ENCODE data around the gene PITPNC1.

Gene PITPNC1

GRCh38 chr17:67520252-67520906 is 143.3 kb downstream of the PITPNC1 start:
- H3K4me1 ChIP-seq (ENCODE audit: insufficient read depth, low read length, severe bottlenecking): no peaks in the 10 kb centered on the region
- H2AFZ ChIP-seq (ENCODE audit: low read length): no peak overlapping the region
- no peak overlapping the region for H3K4me3 ChIP-seq (ENCODE audit: low read depth, low read length, poor library complexity, severe bottlenecking)
- H3K9me3 ChIP-seq (ENCODE audit: low read length): no peaks in the 10 kb centered on the region
- no peak overlapping the region for H3K9ac ChIP-seq (ENCODE audit: low read length)
- H3F3A ChIP-seq (ENCODE audit: insufficient read depth, low read length): no peaks in the 10 kb centered on the region
- H3K36me3 ChIP-seq (ENCODE audit: insufficient read depth, low read length): no peaks in the 10 kb centered on the region
- no peaks in the 10 kb centered on the region for H4K20me1 ChIP-seq (ENCODE audit: insufficient read depth, low read length)
- no peaks in the 10 kb centered on the region for H3K9me2 ChIP-seq (ENCODE audit: low read depth, low read length)
- H3K27me3 ChIP-seq (ENCODE audit: insufficient read depth, low read length): no peaks in the 10 kb centered on the region
- no peak for TF ChIP-seq EZH2 (IDR thresholded peaks at IDR 0.05; ENCODE audit: borderline replicate concordance, low read length)
- TF ChIP-seq CTCF (IDR thresholded peaks at IDR 0.05; ENCODE audit: low read length): no peak
- no peaks in the 10 kb centered on the region for H3K79me2 ChIP-seq (ENCODE audit: insufficient read depth, low read length)
- no peak overlapping the region for H3K27ac ChIP-seq (ENCODE audit: low read depth, low read length, poor library complexity, severe bottlenecking)
- no peak overlapping the region for H3K4me2 ChIP-seq (ENCODE audit: low read length)

GRCh38 chr17:67520916-67521774 is 144.1 kb downstream of the PITPNC1 start:
- Histone ChIP-seq H3K4me1 (ENCODE audit: insufficient read depth, low read length, severe bottlenecking) (no peaks in the 10 kb centered on the region), H3K4me2 (ENCODE audit: low read length) (no peak overlapping the region), H3K27me3 (ENCODE audit: insufficient read depth, low read length) (no peaks in the 10 kb centered on the region), H3K9me2 (ENCODE audit: low read depth, low read length) (no peaks in the 10 kb centered on the region), H3K9me3 (ENCODE audit: low read length) (no peaks in the 10 kb centered on the region), H3F3A (ENCODE audit: insufficient read depth, low read length) (no peaks in the 10 kb centered on the region), H3K9ac (ENCODE audit: low read length) (no peak overlapping the region), H3K79me2 (ENCODE audit: insufficient read depth, low read length) (no peaks in the 10 kb centered on the region), H4K20me1 (ENCODE audit: insufficient read depth, low read length) (no peaks in the 10 kb centered on the region), H3K4me3 (ENCODE audit: low read depth, low read length, poor library complexity, severe bottlenecking) (no peak overlapping the region), H3K27ac (ENCODE audit: low read depth, low read length, poor library complexity, severe bottlenecking) (no peak overlapping the region), H3K36me3 (ENCODE audit: insufficient read depth, low read length) (no peaks in the 10 kb centered on the region), H2AFZ (ENCODE audit: low read length) (no peak overlapping the region)
- TF ChIP-seq EZH2 (IDR thresholded peaks at IDR 0.05; ENCODE audit: borderline replicate concordance, low read length) (no peak), CTCF (IDR thresholded peaks at IDR 0.05; ENCODE audit: low read length) (no peak)

- no peaks in the 10 kb centered on the region for H3K4me1 ChIP-seq (ENCODE audit: insufficient read depth, low read length, severe bottlenecking)
- H2AFZ ChIP-seq (ENCODE audit: low read length): no peak overlapping the region
- H3K27ac ChIP-seq (ENCODE audit: low read depth, low read length, poor library complexity, severe bottlenecking): no peak overlapping the region
- no peaks in the 10 kb centered on the region for H4K20me1 ChIP-seq (ENCODE audit: insufficient read depth, low read length)
- H3K4me3 ChIP-seq (ENCODE audit: low read depth, low read length, poor library complexity, severe bottlenecking): no peak overlapping the region
- no peaks in the 10 kb centered on the region for H3K27me3 ChIP-seq (ENCODE audit: insufficient read depth, low read length)
- no peaks in the 10 kb centered on the region for H3K9me2 ChIP-seq (ENCODE audit: low read depth, low read length)
- no peaks in the 10 kb centered on the region for H3K79me2 ChIP-seq (ENCODE audit: insufficient read depth, low read length)
- no peaks in the 10 kb centered on the region for H3K36me3 ChIP-seq (ENCODE audit: insufficient read depth, low read length)
- TF ChIP-seq CTCF (IDR thresholded peaks at IDR 0.05; ENCODE audit: low read length) (no peak), EZH2 (IDR thresholded peaks at IDR 0.05; ENCODE audit: borderline replicate concordance, low read length) (no peak)
- H3F3A ChIP-seq (ENCODE audit: insufficient read depth, low read length): no peaks in the 10 kb centered on the region
- no peak overlapping the region for H3K4me2 ChIP-seq (ENCODE audit: low read length)
- H3K9me3 ChIP-seq (ENCODE audit: low read length): no peaks in the 10 kb centered on the region
- no peak overlapping the region for H3K9ac ChIP-seq (ENCODE audit: low read length)
Observed at GRCh38 chr17:67521775-67522069, 144.6 kb downstream of the PITPNC1 start.

Data from OCI-LY1 (cell line).